GM03348 (cell line): Measurements from ENCODE around the gene NACC2.

Experiments
- DNase-seq: peaks from one replicate; pipeline ENCODE4 v3.0.0; 2012; ENCODE audit warnings: low spot score

The NACC2 gene

GRCh38 chr9:135992486-135993408, 102.3 kb downstream of the NACC2 start:
- DNase-seq, result peak; percentile 91

GRCh38 chr9:135991771-135992170, 103.3 kb downstream of the NACC2 start:
- DNase-seq, result no peak

GRCh38 chr9:135990468-135991429, 104.3 kb downstream of the NACC2 start:
- peak; percentile 46 for DNase-seq

GRCh38 chr9:135989722-135990467, 105.2 kb downstream of the NACC2 start:
- DNase-seq, result no peak

GRCh38 chr9:135989157-135989556, 105.9 kb downstream of the NACC2 start:
- no peak for DNase-seq

- no peak for DNase-seq
Measured at GRCh38 chr9:135988493-135988892, 106.6 kb downstream of the NACC2 start.

GRCh38 chr9:135987838-135988404, 107.2 kb downstream of the NACC2 start:
- no peak for DNase-seq

- no peak for DNase-seq
Measured at GRCh38 chr9:135986605-135987004, 108.5 kb downstream of the NACC2 start.

- DNase-seq, result no peak
Measured at GRCh38 chr9:135985889-135986288, 109.2 kb downstream of the NACC2 start.

- no peak for DNase-seq
Measured at GRCh38 chr9:135985459-135985774, 109.7 kb downstream of the NACC2 start.

- no peak for DNase-seq
Measured at GRCh38 chr9:135984072-135984710, 110.9 kb downstream of the NACC2 start.

GRCh38 chr9:135983208-135984071, 111.6 kb downstream of the NACC2 start:
- no peak for DNase-seq

- DNase-seq, result no peak
Measured at GRCh38 chr9:135982499-135983207, 112.4 kb downstream of the NACC2 start.

GRCh38 chr9:135980926-135981630, 114.0 kb downstream of the NACC2 start:
- DNase-seq, result no peak

- DNase-seq, result no peak
Measured at GRCh38 chr9:135979547-135980166, 115.4 kb downstream of the NACC2 start.

- DNase-seq, result peak; percentile 54
Measured at GRCh38 chr9:135978642-135979546, 116.2 kb downstream of the NACC2 start.

GRCh38 chr9:135976944-135977343, 118.1 kb downstream of the NACC2 start:
- DNase-seq, result no peak
